NCI-H2081 treated with DMSO at 0.1 percent for 48 hours (cell line): Measurements from ENCODE around the gene CA10.
A peak's percentile ranks its signal among the peaks of the same experiment; 100 is the strongest.

Experiments
- DNase-seq: peaks from one replicate; lab custom pipeline; 2025; lab: John Stamatoyannopoulos, UW

The CA10 gene

DNA sequence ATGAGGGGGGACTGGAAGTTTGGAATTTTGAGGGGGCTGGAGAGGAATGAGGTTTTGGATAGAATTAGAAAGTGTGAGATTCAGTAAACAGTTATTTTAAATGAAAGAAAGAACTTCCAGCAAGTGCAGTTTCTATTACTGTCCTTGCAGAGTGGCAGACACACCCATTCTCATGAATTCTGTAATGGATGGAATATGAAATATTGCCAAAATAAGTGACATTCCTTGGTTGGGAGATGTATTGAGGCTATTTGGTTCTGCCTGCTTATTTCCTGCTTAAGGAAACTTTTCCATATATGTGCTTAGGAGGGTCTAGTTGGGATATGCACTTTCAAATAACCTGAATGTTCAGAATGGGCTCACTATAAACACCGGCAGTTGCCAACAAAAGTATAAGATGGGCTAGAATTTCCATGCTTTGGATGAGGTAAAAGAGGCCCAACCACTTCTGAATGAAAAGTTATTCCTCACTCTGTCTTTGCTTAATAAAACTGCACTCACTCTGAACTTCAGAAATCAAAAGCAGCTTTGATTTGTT, 434.4 kb downstream of the CA10 start:
- no peak for DNase-seq

- no peak for DNase-seq
Observed at GRCh38 chr17:51722994-51723393, 435.5 kb downstream of the CA10 start.

- no peak for DNase-seq
Observed at GRCh38 chr17:51721730-51722129, 436.8 kb downstream of the CA10 start.

- no peak for DNase-seq
Observed at GRCh38 chr17:51720439-51720838, 438.1 kb downstream of the CA10 start.

DNA sequence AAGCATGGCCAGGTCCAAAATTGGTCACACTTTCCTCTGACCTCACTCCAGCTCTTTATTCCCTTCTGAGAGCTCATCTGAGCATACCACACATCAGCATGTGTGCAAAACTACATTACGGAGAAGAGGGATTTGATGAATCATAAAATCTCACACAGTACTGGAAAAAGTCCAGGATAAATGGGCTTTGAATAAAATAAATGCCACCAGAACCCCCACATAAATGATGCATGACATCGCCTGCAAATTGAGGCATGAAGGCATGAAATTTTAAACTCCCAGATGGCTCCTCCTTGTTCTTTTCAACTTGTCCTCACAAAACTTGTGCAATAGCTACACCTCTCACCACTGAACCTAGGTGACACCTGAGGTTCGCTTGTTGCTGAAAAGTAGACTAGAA, 439.5 kb downstream of the CA10 start:
- DNase-seq: no peak

- no peak for DNase-seq
Observed at GRCh38 chr17:51711581-51711980, 446.9 kb downstream of the CA10 start.

DNA sequence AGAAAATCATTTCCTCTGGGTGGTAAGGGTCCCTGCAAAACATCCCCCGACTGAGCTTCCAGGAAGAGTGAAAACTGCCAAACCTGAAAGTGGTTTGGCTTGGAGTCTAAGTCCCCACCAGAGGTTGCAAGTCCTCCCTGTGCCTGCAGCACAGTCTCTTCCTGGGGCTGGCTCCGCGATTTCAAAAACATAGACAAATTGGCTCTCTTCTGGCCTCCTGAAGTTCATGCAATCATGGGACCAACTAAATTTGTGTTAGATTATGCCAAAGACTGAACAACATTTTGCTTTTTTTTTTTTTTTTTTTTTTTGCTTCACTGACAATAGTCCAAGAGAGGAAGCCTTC, 447.9 kb downstream of the CA10 start:
- no peak for DNase-seq

DNA sequence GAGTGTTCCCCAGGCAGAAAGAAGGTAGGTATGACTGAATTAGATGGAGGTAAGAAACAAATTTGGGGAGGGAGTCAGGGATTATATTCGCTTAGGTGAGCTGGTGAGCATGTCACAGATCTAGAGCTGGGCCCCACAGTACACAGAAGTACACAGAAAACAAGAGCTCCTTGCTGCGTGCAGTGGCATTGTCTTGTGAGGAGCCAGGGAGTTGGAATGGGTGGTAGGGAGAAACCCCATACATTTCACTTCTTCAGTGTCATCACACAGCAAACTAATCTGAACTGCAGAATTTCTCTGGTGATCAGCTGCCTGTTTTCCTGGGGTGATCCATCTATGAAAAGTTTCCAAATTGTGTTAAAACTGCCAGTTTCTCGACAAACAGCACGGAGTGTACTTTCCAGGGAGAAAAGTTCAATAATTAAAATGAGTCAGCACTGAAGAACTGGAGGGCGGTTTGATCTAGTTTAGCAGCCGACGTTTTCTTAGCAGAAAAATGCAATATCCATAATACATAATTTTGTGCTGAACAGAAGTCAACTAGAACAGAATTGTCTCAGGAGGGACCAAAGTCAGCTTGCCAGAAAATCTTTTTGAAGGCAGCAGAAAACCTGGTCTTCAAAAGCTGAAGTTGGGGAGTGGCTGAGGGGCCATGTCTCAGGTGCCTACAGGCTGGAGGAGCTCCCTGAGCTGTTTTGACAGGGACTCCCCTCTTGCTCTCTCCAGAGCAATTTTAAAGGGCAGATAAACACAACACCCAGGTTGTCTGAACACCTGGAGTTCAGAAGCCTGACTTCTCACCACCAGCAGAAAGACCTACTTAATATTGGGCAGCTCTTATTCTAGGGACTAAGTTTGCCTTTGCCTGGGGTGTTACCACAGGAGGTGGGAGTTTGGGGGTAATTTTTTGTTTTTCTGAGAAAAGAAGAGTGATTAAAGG, 448.6 kb downstream of the CA10 start:
- DNase-seq: no peak

GRCh38 chr17:51707216-51707615, 451.3 kb downstream of the CA10 start:
- DNase-seq: no peak

DNA sequence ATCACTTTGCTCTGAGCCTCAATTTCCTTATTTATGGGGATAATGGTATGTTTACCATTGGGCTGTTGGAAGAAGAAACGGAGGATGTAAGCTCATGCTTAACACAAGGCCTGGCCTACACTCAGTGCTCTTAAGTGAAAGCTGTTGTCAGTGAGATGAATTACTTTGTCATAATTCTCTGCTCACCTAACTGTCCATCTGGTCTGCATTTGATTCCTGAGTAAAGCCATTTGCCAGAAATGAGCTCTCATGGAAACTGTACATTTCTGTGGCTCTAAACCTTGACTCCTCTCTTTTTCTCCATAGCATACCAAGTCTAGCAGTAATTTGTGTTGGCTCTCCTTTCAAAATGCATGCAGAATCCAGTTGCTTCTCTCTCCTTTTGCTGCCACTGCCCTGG, 452.4 kb downstream of the CA10 start:
- DNase-seq: no peak

GRCh38 chr17:51703361-51704341, 454.9 kb downstream of the CA10 start:
- no peak for DNase-seq

DNA sequence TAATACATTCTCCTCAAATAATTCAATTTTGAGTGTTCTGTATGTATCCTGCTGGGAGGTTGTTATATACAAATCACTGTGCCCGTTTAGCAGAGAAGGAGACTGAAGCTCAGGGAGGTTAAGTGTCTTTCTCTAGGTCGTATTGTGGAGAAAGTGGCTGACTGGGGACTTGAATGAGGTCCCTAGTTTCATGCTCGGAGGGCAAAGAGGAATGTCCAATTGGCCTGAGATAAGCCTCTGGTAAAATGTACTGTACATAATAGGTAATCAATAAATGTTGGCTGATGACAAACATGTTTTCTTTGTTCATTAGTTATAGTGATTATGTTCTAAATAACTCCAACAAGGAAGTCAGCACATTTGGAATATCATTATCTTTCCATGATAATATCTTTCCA, 455.6 kb downstream of the CA10 start:
- no peak for DNase-seq

- DNase-seq: no peak
Observed at GRCh38 chr17:51701501-51701900, 457.0 kb downstream of the CA10 start.

- no peak for DNase-seq
Observed at GRCh38 chr17:51700011-51700760, 458.3 kb downstream of the CA10 start.

DNA sequence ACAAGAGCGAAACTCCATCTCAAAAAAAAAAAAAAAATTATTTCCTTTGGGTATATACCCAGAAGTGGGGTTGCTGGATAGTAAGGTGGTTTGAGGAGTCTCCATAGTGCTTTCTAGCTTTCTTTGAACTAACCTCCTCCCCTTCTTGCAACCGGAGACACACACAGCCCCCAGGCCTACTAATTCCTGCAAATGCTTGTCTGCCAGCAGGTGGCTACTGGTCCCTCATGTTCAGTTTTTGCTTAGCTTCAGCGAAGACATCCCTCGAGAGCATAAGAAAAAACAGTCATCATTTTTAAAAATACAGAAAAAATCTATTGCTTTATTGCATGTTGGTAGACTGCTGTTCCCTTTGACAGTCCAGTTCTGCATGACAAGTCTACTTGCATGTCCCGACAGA, 459.2 kb downstream of the CA10 start:
- no peak for DNase-seq

DNA sequence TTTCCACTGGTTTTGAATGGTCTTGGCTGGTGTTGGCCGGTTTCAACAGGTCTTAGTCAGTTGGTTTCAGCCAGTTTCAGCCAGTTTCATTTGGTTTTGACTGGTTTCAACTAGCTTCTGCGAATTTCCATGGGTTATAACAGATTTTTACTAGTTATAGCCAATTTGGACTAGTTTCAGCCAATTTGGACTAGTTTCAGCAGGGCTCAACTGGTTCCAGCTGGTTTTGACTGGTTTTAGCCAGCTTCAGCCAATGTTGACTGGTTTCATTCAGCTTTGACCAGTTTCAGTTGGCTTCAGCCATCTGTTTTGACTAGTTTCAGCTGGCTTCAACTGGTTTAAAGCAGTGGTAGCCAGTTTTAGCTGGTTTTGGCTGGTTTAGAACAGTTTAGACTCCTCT, 465.6 kb downstream of the CA10 start:
- no peak for DNase-seq

DNA sequence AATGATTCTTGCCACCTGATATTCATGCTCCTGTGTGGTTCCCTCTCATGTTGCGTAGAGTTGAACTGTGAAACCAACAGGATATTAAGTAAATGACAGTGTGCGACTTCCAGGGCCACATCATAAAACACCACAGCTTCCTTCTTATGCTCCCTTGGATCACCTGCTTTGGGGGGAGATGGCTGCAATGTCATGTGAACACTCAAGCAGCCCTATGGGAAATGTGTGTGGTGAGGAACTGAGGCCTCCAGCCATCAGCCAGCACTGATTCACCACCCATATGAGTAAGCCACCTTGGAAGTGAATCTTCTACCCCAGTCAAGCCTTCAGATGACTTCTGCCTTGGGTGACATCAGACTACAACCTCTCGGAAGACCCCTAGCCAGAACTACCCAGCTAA, 470.6 kb downstream of the CA10 start:
- DNase-seq: no peak

DNA sequence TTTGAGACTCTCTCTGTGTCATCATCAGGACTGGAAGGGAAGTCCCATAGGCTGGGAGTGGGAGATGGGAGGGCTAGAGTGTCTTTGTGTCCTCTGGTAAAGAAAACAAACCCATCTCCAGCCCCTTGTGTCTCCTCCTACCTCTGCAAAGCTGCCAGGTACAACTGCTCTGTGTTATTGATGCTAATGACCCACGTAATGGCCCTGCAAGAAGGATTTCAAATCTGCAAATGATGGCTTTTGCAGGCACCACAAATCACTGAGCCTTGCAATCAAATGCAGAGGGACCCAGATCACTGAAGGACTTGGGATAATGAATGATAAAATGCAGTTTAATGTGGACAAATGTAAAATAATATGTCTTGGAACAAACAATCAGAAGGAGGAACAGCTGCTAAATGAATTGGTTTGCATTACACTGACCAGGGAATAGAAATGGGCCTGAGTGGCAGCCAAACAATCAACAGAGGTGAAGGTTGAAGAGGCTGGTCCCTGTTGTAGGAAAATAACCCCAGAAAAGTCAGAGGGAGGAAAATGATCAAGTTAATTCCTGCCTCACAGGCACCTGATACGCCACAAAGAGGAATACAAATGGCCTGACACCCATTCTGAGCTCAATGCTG, 473.1 kb downstream of the CA10 start:
- peak; percentile 22 for DNase-seq

DNA sequence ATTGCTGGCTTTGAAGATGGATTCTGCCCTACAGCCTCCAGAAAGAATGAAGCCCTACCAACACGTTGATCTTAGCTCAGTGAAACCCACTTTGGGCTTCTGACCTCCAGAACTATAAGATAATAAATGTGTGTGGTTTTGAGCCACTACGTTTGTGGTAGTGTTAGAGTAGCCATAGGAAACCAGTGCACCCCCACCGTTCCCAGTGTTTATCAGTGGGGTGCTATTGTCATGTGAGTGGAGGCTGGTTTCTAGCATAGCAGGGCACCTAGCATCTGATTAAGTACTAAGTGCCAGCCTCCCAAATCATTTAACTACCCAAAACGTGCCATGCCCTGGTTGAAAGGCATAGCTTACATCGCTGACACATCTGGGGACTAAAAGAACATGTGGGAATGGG, 474.3 kb downstream of the CA10 start:
- DNase-seq: no peak

GRCh38 chr17:51683291-51683690, 475.2 kb downstream of the CA10 start:
- DNase-seq: no peak

GRCh38 chr17:51682115-51682514, 476.4 kb downstream of the CA10 start:
- DNase-seq: no peak
